Loucy (cell line): ENCODE data around the gene KRT74.

Experiments used
- CTCF ChIP-seq: fragments of 200-600 bp; sonication (generic); conservative IDR thresholded peaks from 2 replicates; pipeline ENCODE4 v1.5.1; 2014; ENCODE audit warnings: mild to moderate bottlenecking, antibody characterized with exemption, low read length
- EZH2phosphoT487 ChIP-seq: fragments of 200-600 bp; IDR thresholded peaks from 2 replicates; pipeline ENCODE4 v1.6.1; 2018; ENCODE audit warnings: antibody characterized with exemption, mild to moderate bottlenecking, moderate library complexity, borderline replicate concordance

- TF ChIP-seq CTCF (no peak), EZH2phosphoT487 (no peak)
These were observed 47.8 kb downstream of the KRT74 start for GRCh38 chr12:52525661-52526499.
